ENCODE results near the gene ATP9A. TPM values are rescaled to one million over a fixed set of nuclear protein-coding genes. Genes with fewer than 3 reads are reported as not detected.
A peak's percentile ranks its signal among the peaks of the same experiment; 100 is the strongest.
"Not testable (repeated sequence)": the region's sequence is repeated elsewhere in the genome, so short reads cannot be mapped to it uniquely, and the experiment has no call there.

The ATP9A gene
- total RNA-seq, 4 donors from 2014 or later, result 14.8 to 23.7 (median 18.7) TPM

DNA sequence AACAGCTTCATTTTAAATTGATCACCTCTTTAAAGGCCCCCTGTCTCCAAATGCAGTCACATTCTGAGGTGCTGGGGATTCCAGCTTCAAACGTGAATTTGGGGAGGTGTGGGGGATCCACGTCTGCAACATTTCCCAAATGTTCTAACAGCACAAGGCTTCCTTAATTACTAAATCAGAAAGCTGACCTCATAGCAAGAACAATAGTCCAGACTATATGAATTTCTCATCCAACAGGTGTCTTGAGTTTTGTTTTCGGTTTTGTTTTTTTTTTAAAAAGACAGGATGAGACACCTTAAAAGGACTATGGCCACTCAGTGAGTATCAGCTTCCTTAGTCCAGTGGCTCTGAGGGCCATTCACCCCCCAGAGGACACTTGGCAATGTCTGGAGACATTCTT lies 11.5 kb downstream of the ATP9A start:
- Histone ChIP-seq H3K9me3 (no peaks in the 10 kb centered on the region), H3K27me3 (no peaks in the 10 kb centered on the region), H3K36me3 (no peaks in the 10 kb centered on the region), H3K4me3 (no peak overlapping the region), H3K4me1 (peaks cover 13% of the 10 kb centered on the region), H3K27ac (no peak overlapping the region)
- no peak for DNase-seq (ENCODE audit: low spot score in 2 of 2)
- TF ChIP-seq POLR2AphosphoS5 (IDR thresholded peaks at IDR 0.05) (no peak), EP300 (IDR thresholded peaks at IDR 0.05) (no peak)
- WGBS, result 73% methylated on average over 3 of the region's 3 CpGs

DNA sequence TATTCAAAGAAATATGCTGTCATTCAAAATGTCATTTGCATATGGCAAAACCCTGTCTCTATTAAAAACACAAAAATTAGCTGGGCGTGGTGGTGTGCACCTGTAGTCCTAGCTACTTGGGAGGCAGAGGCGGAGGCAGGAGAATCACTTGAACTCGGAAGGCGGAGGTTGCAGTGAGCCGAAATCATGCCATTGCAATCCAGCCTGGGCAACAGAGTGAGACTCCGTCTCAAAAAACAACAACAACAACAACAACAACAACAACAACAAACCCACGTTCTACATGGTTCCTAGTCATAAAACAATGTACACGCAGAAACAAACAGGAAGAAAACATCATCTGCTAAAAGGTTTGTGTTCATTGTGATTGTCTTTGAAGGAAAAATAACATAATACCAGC lies 15.0 kb downstream of the ATP9A start:
- H3K27ac ChIP-seq; DNase-seq (ENCODE audit: low spot score in 2 of 2); H3K9me3 ChIP-seq; H3K36me3 ChIP-seq; H3K4me3 ChIP-seq; H3K27me3 ChIP-seq: not testable (repeated sequence)
- peaks cover 25% of the 10 kb centered on the region for H3K4me1 ChIP-seq
- 93% methylated on average over 8 of the region's 8 CpGs for WGBS

DNA sequence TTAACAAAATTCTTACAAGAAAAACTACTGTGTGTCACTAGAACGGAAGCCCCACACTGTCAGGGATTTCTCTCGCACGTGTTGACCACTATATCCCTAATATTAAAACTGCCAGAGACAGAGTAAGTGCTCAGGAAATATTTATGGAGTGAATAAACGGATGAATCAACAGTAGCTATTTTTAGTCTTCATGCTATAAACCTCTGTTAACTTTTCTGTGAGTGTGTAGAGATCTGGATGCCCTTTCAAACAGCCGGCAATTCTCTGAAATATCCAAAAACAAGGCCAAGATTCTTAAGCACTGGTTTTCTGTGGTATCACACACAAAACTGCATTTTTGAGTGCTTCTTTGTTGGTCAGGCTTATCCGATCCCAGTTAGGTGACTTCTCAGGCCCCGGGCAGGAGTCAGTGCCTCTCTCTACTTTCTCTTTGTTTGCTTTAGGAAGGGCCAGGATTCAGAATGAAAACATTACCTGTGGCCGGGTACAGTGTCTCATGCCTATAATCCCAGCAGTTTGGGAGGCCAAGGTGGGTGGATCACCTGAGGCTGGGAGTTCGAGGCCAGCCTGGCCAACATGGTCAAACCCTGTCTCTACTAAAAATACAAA lies 15.7 kb downstream of the ATP9A start:
- DNase-seq (ENCODE audit: low spot score in 2 of 2), result no peak
- Histone ChIP-seq H3K27ac (no peak overlapping the region), H3K4me3 (no peak overlapping the region), H3K36me3 (no peaks in the 10 kb centered on the region), H3K4me1 (peaks cover 25% of the 10 kb centered on the region), H3K9me3 (no peaks in the 10 kb centered on the region), H3K27me3 (no peaks in the 10 kb centered on the region)
- WGBS, result 54% methylated on average over 9 of the region's 9 CpGs
- TF ChIP-seq POLR2A (IDR thresholded peaks at IDR 0.05), result no peak
- no peak for TF ChIP-seq POLR2AphosphoS5 (IDR thresholded peaks at IDR 0.05)
- no peak for TF ChIP-seq EP300 (IDR thresholded peaks at IDR 0.05)

DNA sequence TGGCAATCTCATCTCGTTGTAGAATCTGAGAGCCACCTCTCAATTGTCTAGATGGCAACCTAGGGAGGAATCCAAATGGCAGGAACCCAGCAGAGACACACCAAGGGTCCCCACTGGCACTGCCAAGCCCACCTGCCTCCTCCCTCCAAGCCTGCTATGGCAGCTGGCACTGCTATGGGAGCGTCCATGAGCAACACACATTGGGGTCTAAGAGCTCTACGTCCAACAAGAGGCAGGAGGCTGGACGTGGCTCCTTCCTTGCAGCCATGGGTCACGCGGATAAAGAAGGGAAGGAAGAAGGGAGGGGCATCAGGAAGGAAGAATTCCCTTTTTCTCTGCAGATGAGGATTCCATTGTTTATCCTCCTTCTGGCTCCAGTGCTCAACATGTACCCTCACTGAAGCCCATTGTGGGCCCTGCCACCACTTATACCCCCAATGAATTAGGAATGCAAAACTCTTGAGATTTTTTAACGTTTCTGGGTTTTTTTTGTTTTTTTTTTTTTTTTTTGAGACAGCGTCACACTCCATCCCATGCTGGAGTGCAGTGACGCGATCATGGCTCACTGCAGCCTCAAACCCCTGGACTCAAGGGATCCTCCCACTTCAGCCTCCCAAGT lies 17.3 kb downstream of the ATP9A start:
- Histone ChIP-seq H3K4me1 (peaks cover 25% of the 10 kb centered on the region), H3K36me3 (no peaks in the 10 kb centered on the region), H3K27ac (peak overlapping the region; percentile 71), H3K9me3 (no peaks in the 10 kb centered on the region), H3K4me3 (no peak overlapping the region), H3K27me3 (no peaks in the 10 kb centered on the region)
- WGBS, result 90% methylated on average over 10 of the region's 10 CpGs
- no peak for TF ChIP-seq POLR2A (IDR thresholded peaks at IDR 0.05)
- no peak for TF ChIP-seq POLR2AphosphoS5 (IDR thresholded peaks at IDR 0.05)
- TF ChIP-seq EP300 (IDR thresholded peaks at IDR 0.05), result no peak
- TF ChIP-seq, protein P1, sequence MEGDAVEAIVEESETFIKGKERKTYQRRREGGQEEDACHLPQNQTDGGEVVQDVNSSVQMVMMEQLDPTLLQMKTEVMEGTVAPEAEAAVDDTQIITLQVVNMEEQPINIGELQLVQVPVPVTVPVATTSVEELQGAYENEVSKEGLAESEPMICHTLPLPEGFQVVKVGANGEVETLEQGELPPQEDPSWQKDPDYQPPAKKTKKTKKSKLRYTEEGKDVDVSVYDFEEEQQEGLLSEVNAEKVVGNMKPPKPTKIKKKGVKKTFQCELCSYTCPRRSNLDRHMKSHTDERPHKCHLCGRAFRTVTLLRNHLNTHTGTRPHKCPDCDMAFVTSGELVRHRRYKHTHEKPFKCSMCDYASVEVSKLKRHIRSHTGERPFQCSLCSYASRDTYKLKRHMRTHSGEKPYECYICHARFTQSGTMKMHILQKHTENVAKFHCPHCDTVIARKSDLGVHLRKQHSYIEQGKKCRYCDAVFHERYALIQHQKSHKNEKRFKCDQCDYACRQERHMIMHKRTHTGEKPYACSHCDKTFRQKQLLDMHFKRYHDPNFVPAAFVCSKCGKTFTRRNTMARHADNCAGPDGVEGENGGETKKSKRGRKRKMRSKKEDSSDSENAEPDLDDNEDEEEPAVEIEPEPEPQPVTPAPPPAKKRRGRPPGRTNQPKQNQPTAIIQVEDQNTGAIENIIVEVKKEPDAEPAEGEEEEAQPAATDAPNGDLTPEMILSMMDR (IDR thresholded peaks at IDR 0.05), result no peak
- no peak for DNase-seq (ENCODE audit: low spot score in 2 of 2)

DNA sequence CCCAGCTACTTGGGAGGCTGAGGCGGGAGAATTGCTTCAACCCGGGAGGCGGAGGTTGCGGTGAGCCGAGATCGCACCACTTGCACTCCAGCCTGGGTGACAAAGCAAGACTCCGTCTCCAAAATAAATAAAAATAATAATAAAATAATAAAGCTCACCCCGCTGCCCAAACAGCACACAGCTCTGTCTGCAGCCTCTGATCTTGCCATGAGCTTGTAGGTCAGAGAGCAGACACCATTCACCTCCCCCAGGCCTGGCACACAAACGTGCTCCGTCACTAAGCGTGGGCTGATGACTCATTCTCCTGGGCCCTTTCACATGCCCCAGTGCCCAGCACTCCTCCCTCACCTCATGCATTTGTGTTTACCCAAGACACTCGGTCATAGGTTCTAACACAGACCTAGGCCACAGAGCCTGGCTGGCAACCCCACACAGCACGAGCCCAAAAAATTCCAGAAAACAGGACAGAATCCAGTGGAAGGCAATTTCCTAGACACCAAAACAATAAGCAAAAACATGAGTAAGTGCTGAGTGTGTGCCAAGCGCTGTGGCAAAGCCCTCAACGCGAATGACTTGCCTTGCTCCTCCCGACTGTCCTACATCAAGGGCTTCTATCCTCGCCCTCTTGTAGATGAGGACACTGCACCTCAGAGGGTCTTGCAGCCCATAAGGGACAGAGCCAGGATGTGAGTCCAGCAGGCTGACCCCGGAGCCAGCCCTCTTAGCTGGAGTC lies 18.0 kb downstream of the ATP9A start:
- peaks cover 25% of the 10 kb centered on the region for H3K4me1 ChIP-seq
- TF ChIP-seq POLR2AphosphoS5 (IDR thresholded peaks at IDR 0.05), result peak in 2 of 3 donors; percentile 15 to 75
- TF ChIP-seq, protein P1 (IDR thresholded peaks at IDR 0.05), result no peak
- no peaks in the 10 kb centered on the region for H3K27me3 ChIP-seq
- 54% methylated on average over 19 of the region's 19 CpGs for WGBS
- peak in 1 of 2 donors; percentile 84 for DNase-seq (ENCODE audit: low spot score in 2 of 2)
- peak overlapping the region; percentile 71 for H3K27ac ChIP-seq
- H3K9me3 ChIP-seq, result no peaks in the 10 kb centered on the region
- H3K4me3 ChIP-seq, result no peak overlapping the region
- H3K36me3 ChIP-seq, result no peaks in the 10 kb centered on the region

DNA sequence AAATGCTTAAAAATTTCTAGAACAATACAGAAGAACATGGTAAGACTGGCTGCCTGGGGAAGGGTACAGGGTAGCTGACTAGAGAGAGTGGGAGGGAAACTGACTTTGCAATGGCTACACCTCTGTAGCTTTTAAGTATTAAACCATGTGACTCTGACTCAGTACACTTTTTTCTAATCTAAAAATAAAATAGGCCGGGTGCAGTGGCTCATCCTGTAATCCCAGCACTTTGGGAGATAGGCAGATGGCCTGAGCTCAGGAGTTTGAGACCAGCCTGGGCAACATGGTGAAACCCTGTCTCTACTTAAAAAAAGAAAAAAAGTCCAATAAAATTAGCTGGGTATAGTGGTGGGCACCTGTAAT lies 18.5 kb downstream of the ATP9A start:
- 21% methylated on average over 1 of the region's 1 CpG for WGBS
- Histone ChIP-seq H3K4me1 (peaks cover 25% of the 10 kb centered on the region), H3K9me3 (no peaks in the 10 kb centered on the region), H3K27me3 (no peaks in the 10 kb centered on the region), H3K36me3 (no peaks in the 10 kb centered on the region), H3K27ac (peak overlapping the region; percentile 71), H3K4me3 (no peak overlapping the region)
- TF ChIP-seq POLR2AphosphoS5 (IDR thresholded peaks at IDR 0.05) (no peak), EP300 (IDR thresholded peaks at IDR 0.05) (no peak), POLR2A (IDR thresholded peaks at IDR 0.05) (no peak)
- TF ChIP-seq, protein P1 (IDR thresholded peaks at IDR 0.05), result no peak
- DNase-seq (ENCODE audit: low spot score in 2 of 2), result no peak
